ENCODE results near the gene CTNNA2.

DNA sequence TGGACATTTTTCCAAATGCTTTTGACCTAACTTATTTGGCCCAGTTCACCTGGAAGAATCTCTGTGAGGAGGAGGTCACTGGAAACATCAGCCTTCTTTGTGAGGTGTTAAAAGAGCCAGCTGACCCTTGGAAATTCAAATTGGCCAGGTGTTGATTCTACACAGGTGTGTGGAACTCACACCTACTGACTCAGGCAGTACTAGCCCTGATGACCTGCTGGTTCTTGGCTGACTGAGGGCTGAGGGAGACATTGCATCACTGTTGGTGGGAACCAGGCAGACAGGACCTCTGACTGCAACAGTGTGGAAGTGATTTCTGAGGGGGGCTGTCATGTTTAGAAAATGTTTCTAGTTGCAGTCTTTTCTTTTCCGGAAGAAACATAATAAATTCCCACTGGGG, 1033.9 kb downstream of the CTNNA2 start:
- TF ChIP-seq, protein P1, sequence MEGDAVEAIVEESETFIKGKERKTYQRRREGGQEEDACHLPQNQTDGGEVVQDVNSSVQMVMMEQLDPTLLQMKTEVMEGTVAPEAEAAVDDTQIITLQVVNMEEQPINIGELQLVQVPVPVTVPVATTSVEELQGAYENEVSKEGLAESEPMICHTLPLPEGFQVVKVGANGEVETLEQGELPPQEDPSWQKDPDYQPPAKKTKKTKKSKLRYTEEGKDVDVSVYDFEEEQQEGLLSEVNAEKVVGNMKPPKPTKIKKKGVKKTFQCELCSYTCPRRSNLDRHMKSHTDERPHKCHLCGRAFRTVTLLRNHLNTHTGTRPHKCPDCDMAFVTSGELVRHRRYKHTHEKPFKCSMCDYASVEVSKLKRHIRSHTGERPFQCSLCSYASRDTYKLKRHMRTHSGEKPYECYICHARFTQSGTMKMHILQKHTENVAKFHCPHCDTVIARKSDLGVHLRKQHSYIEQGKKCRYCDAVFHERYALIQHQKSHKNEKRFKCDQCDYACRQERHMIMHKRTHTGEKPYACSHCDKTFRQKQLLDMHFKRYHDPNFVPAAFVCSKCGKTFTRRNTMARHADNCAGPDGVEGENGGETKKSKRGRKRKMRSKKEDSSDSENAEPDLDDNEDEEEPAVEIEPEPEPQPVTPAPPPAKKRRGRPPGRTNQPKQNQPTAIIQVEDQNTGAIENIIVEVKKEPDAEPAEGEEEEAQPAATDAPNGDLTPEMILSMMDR (IDR thresholded peaks at IDR 0.05): no peak
- TF ChIP-seq POLR2A (IDR thresholded peaks at IDR 0.05) (no peak), POLR2AphosphoS5 (IDR thresholded peaks at IDR 0.05) (no peak), EP300 (IDR thresholded peaks at IDR 0.05) (no peak)
